GM12864 (cell line): ENCODE results near the gene ALG12.

Experiments used
- DNase-seq: peaks from one replicate; pipeline ENCODE4 v3.0.0-alpha.2; 2011; ENCODE audit warnings: low read depth
- H3K4me3 ChIP-seq: 2 replicates; pipeline ENCODE4 v1.5.1; 2011; ENCODE audit warnings: mild to moderate bottlenecking, low read depth, low read length, control low read depth
- CTCF ChIP-seq: IDR thresholded peaks from 2 replicates; pipeline ENCODE4 v1.5.1; 2011; ENCODE audit warnings: low read depth, mild to moderate bottlenecking, moderate library complexity, low read length, control low read depth, inconsistent platforms; ENCODE audit errors: missing control alignments

Gene ALG12

GRCh38 chr22:49869845-49870712, 48.2 kb downstream of the ALG12 start:
- no peak for DNase-seq
- no peak for TF ChIP-seq CTCF
- no peak overlapping the region for H3K4me3 ChIP-seq

- TF ChIP-seq CTCF: no peak
- no peak overlapping the region for H3K4me3 ChIP-seq
- no peak for DNase-seq
These were observed 49.0 kb downstream of the ALG12 start for GRCh38 chr22:49869086-49869830.

- H3K4me3 ChIP-seq: no peak overlapping the region
- no peak for TF ChIP-seq CTCF
These were observed 50.7 kb downstream of the ALG12 start for GRCh38 chr22:49867303-49868265.

GRCh38 chr22:49866646-49867045, 51.6 kb downstream of the ALG12 start:
- H3K4me3 ChIP-seq: no peak overlapping the region
- TF ChIP-seq CTCF: no peak
- DNase-seq: no peak

More at GRCh38 chr22:49867303-49868265, 50.7 kb downstream of the ALG12 start:
- DNase-seq: no peak

GRCh38 chr22:49866134-49866533, 52.1 kb downstream of the ALG12 start:
- TF ChIP-seq CTCF: no peak
- no peak overlapping the region for H3K4me3 ChIP-seq

GRCh38 chr22:49865156-49865555, 53.1 kb downstream of the ALG12 start:
- no peak overlapping the region for H3K4me3 ChIP-seq
- DNase-seq: no peak
- no peak for TF ChIP-seq CTCF

More at GRCh38 chr22:49866134-49866533, 52.1 kb downstream of the ALG12 start:
- no peak for DNase-seq
